ENCODE measurements around the gene GBP3. TPM values are rescaled to one million over a fixed set of nuclear protein-coding genes. Genes with fewer than 3 reads are reported as not detected.

Gene GBP3
- total and polyA plus RNA-seq, 9 of the 15 experiments (the other 6 are each of a cell fraction or from before 2014, with no cell fraction given) = 0.07 to 0.14 (median 0.11) TPM; not detected in 4

DNA sequence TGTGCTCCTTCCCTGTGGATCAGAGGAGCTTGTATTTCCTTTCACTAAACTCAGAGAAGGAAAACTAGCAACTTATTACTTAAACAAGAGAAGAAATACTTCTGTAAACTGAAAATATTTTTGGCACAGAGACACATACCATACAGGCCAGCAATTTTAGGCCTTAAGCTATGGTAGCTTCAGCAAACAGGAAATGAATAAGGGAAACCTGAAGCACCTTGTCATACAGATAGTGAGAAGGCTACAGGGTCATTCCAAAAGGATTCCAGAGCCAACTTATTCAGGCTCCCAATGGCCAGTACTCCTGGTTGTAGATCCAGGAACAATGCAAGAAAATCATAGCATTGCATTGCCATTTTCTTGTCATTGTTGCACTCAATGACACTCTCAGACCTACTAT, 21.2 kb downstream of the GBP3 start:
- no peak overlapping the region for H3K27ac ChIP-seq (ENCODE audit: extremely low read depth, low read depth, low read length)
- no TSS peak for BruUV-seq (replicated peaks)
- H3K27me3 ChIP-seq (ENCODE audit: control insufficient read depth in 2 of 2, insufficient read depth in 2 of 2, low read length in 2 of 2) = peaks cover 3 to 13% of the 10 kb centered on the region in 2 experiments; a peak in 4 of 5 replicates
- H3K9me1 ChIP-seq (ENCODE audit: control insufficient read depth, insufficient read depth, low read length) = no peaks in the 10 kb centered on the region
- ChIA-PET CTCF (ENCODE audit: low intra/inter-chr PET ratio) (no interaction called here), POLR2A (no interaction called here)
- TF ChIP-seq POLR2H (tag; IDR thresholded peaks at IDR 0.05; ENCODE audit: low read depth) = no peak
- no peak for TF ChIP-seq ILF3 (IDR thresholded peaks at IDR 0.05; ENCODE audit: borderline replicate concordance)
- no peak for TF ChIP-seq SNRNP70 (optimal IDR thresholded peaks at IDR 0.05; ENCODE audit: low read depth, low read length)
- no peak for TF ChIP-seq BRD4 (IDR thresholded peaks at IDR 0.05)
- no peak overlapping the region for H3K4me2 ChIP-seq (ENCODE audit: insufficient read depth, low read length)
- no peak overlapping the region for H3K4me3 ChIP-seq
- H2AFZ ChIP-seq (ENCODE audit: low read depth, low read length) = no peak overlapping the region
- H3K9me3 ChIP-seq (replicated peaks; ENCODE audit: control insufficient read depth, insufficient read depth, low read depth, low read length) = no peaks in the 10 kb centered on the region
- no peak for ATAC-seq
- no peaks in the 10 kb centered on the region for H4K20me1 ChIP-seq (replicated peaks; ENCODE audit: control insufficient read depth, insufficient read depth, low read length)
- intact Hi-C loops (cut with micrococcal nuclease) (no loop called here), in situ Hi-C loops (cut with MboI) (no loop called here)
- H3K4me1 ChIP-seq (replicated peaks in 1 of 2; ENCODE audit: control insufficient read depth in 2 of 2, insufficient read depth in 2 of 2, low read length in 2 of 2) = no peaks in the 10 kb centered on the region
- no peak overlapping the region for H3K9ac ChIP-seq (ENCODE audit: insufficient read depth in 1 of 2, low read depth in 2 of 2, low read length in 2 of 2)
- no peaks in the 10 kb centered on the region for H3K36me3 ChIP-seq (ENCODE audit: control insufficient read depth, insufficient read depth, low read length)
- no peak for FAIRE-seq
- no peak for DNase-seq (ENCODE audit: extremely low read depth in 1 of 4, low spot score in 3 of 4)
- H3K79me2 ChIP-seq (ENCODE audit: control insufficient read depth, insufficient read depth, low read length) = no peaks in the 10 kb centered on the region

DNA sequence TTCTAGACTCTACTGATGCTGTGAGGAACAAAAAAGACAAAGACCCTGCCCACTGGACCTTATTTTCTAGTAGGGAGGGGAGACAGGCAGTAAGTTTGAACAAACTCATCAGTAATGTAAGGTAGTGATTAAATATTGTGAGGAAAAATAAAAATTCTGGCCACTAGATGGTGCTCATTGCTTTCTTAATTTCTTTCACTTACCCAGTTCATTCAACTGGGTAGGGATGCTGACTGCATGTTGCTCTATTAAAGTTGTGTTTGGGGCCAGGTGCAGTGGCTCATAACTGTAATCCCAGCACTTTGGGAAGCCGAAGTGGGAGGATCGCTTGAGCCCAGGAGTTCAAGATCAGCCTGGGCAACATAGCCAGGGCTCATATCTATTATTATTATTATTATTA, 23.9 kb downstream of the GBP3 start:
- no peaks in the 10 kb centered on the region for H3K9me3 ChIP-seq (replicated peaks; ENCODE audit: control insufficient read depth, insufficient read depth, low read depth, low read length)
- intact Hi-C loops (cut with micrococcal nuclease) = loop anchor here (1.0 to 5.0 kb wide), 3 partner anchors 89 to 457 kb away; no protein-coding TSS in a partner anchor
- no peak overlapping the region for H3K9ac ChIP-seq (ENCODE audit: insufficient read depth in 1 of 2, low read depth in 2 of 2, low read length in 2 of 2)
- FAIRE-seq = peak; percentile 62
- H3K36me3 ChIP-seq (ENCODE audit: control insufficient read depth, insufficient read depth, low read length) = no peaks in the 10 kb centered on the region
- no peak overlapping the region for H3K4me2 ChIP-seq (ENCODE audit: insufficient read depth, low read length)
- in situ Hi-C loops (cut with MboI) = no loop called here
- no peaks in the 10 kb centered on the region for H3K9me1 ChIP-seq (ENCODE audit: control insufficient read depth, insufficient read depth, low read length)
- 6% methylated on average over 2 of the region's 2 CpGs for WGBS (ENCODE audit: insufficient coverage, low coverage, missing lambda C conversion rate)
- H4K20me1 ChIP-seq (replicated peaks; ENCODE audit: control insufficient read depth, insufficient read depth, low read length) = no peaks in the 10 kb centered on the region
- H3K4me1 ChIP-seq (replicated peaks in 1 of 2; ENCODE audit: control insufficient read depth in 2 of 2, insufficient read depth in 2 of 2, low read length in 2 of 2) = peaks cover 1% of the 10 kb centered on the region in 2 experiments; a peak in 2 of 5 replicates
- POLR2A ChIA-PET = no interaction called here
- no TSS peak for BruUV-seq (replicated peaks)
- peaks cover 0 to 3% of the 10 kb centered on the region in 2 experiments; a peak in 1 of 5 replicates for H3K27me3 ChIP-seq (ENCODE audit: control insufficient read depth in 2 of 2, insufficient read depth in 2 of 2, low read length in 2 of 2)
- no peak overlapping the region for H2AFZ ChIP-seq (ENCODE audit: low read depth, low read length)
- CTCF ChIA-PET (ENCODE audit: low intra/inter-chr PET ratio) = interaction anchor here (1.5 to 3.0 kb wide), 3 partner anchors 360 to 764 kb away, joined by 3 to 19 read pairs (median 10); no protein-coding TSS in a partner anchor
- ATAC-seq = peak; percentile 93
- H3K27ac ChIP-seq (ENCODE audit: extremely low read depth, low read depth, low read length) = no peak overlapping the region
- DNase-seq (ENCODE audit: extremely low read depth in 1 of 4, low spot score in 3 of 4) = peak; percentile 38 to 74 (median 43)
- no peaks in the 10 kb centered on the region for H3K79me2 ChIP-seq (ENCODE audit: control insufficient read depth, insufficient read depth, low read length)
- H3K4me3 ChIP-seq = no peak overlapping the region
- TF ChIP-seq RAD21 (CRISPR knock-in tag; conservative IDR thresholded peaks at IDR 0.05 in 1 of 2, IDR thresholded peaks at IDR 0.05 in 1 of 2) = peak; percentile 78 to 82
